HFFc6 (cell line): ENCODE measurements around the gene PCDH19. TPM values are rescaled to one million over a fixed set of nuclear protein-coding genes. Genes with fewer than 3 reads are reported as not detected.

Experiments used
- DNase-seq: peaks from one replicate; pipeline ENCODE4 v3.0.0-alpha.2; 2018
- H3K27ac Mint-ChIP-seq: 2 replicates; pipeline ENCODE4 v1.8.0; 2020; ENCODE audit warnings: mild to moderate bottlenecking, mixed read lengths
- H3K27me3 Mint-ChIP-seq: 2 replicates; pipeline ENCODE4 v1.8.0; 2021; ENCODE audit warnings: mild to moderate bottlenecking, moderate library complexity, mixed read lengths; ENCODE audit not compliant: insufficient read depth
- H3K36me3 Mint-ChIP-seq: 2 replicates; pipeline ENCODE4 v1.8.0; 2021; ENCODE audit warnings: low read depth, mixed read lengths
- H3K4me1 Mint-ChIP-seq: 2 replicates; pipeline ENCODE4 v1.8.0; 2020; ENCODE audit warnings: low read depth, mixed read lengths
- H3K4me3 Mint-ChIP-seq: 2 replicates; pipeline ENCODE4 v1.8.0; 2020; ENCODE audit warnings: mild to moderate bottlenecking, moderate library complexity, mixed read lengths
- H3K9me3 Mint-ChIP-seq: 2 replicates; pipeline ENCODE4 v1.8.0; 2020; ENCODE audit warnings: mild to moderate bottlenecking, mixed read lengths
- total RNA-seq, 6 experiments: library from RNA; stranded (reverse); fragmentation: NEBNext Ultra II Directional; extraction: Animal tissue kit (Norgen Biotek cat#: 25700); gene quantifications; 2 replicates in 1 of 6; 3 replicates in 5 of 6; pipeline ENCODE4 v1.2.3, GENCODE V29; 2021
- TF ChIP-seq, protein P1 (sequence below): fragments of 200-600 bp; sonication (generic); IDR thresholded peaks from 2 replicates; pipeline ENCODE4 v1.5.0; 2021; ENCODE audit warnings: antibody characterized with exemption, mild to moderate bottlenecking

PCDH19 gene
- total RNA-seq, 6 experiments from 2014 or later, result 0.02 to 0.13 (median 0.08) TPM

DNA sequence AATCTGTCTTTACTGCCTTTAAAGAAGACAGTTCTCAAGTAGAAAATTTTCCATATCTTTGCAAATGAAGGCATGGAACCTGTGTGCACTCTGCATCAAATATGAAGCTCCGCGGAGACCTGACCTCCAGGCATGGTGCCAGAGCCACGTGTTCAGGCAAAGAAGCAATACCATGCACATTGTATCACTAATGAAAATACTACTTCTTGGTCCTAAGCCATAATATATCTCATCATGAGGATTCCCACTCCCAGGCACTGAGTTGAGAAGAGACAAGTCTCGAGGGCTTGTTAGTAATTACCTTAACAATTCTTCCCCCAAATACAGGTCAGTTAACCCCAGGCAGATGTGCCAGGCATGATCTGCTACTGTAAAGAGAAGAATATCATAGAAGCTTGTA is 56.7 kb downstream of the PCDH19 start:
- Mint-ChIP-seq H3K9me3 (peaks cover 4% of the 10 kb centered on the region; the same call in 1 of the 2 replicates), H3K27ac (no peak overlapping the region), H3K4me1 (no peaks in the 10 kb centered on the region), H3K4me3 (no peak overlapping the region), H3K27me3 (no peaks in the 10 kb centered on the region), H3K36me3 (no peaks in the 10 kb centered on the region)
- TF ChIP-seq, protein P1, sequence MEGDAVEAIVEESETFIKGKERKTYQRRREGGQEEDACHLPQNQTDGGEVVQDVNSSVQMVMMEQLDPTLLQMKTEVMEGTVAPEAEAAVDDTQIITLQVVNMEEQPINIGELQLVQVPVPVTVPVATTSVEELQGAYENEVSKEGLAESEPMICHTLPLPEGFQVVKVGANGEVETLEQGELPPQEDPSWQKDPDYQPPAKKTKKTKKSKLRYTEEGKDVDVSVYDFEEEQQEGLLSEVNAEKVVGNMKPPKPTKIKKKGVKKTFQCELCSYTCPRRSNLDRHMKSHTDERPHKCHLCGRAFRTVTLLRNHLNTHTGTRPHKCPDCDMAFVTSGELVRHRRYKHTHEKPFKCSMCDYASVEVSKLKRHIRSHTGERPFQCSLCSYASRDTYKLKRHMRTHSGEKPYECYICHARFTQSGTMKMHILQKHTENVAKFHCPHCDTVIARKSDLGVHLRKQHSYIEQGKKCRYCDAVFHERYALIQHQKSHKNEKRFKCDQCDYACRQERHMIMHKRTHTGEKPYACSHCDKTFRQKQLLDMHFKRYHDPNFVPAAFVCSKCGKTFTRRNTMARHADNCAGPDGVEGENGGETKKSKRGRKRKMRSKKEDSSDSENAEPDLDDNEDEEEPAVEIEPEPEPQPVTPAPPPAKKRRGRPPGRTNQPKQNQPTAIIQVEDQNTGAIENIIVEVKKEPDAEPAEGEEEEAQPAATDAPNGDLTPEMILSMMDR, result no peak
- no peak for DNase-seq

DNA sequence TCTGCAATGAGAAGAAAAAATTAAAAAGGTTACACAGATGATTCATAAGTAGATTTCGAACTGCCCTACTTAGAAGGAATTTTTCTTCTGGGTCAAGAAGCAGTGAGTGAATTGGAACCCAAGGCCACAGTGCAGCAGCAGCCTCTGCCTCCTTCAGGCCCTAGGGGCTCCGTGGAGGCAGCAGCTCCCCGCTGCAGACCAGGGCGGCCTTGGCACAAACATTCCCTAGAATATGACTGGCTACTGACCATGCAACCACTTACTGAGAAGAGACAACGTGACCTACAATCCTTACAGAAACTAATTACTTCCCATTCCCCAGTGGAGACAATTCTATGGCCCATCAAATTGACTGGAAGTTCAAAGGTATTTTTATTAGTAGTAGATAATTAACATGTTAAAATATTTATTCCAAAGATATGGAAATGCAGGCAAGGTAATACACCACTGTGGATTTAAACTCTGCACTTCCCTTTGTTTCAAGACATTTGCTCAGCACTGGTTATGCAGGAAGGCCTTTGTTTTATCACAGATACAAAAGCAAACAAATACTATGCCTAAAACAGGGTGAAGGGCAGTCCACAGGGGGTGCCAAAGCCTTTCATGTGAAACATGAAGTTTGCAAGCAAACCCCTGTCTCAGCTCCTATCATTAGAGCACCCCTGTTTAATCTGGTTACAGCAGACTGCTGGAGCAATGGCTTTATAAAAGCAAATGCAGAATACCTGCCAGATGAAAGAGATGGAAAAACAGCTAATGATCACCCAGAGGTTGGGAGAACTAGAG is 59.2 kb downstream of the PCDH19 start:
- H3K27me3 Mint-ChIP-seq, result no peaks in the 10 kb centered on the region
- no peak for DNase-seq
- H3K4me3 Mint-ChIP-seq, result no peak overlapping the region
- H3K27ac Mint-ChIP-seq, result no peak overlapping the region
- H3K4me1 Mint-ChIP-seq, result no peaks in the 10 kb centered on the region
- no peaks in the 10 kb centered on the region for H3K9me3 Mint-ChIP-seq
- TF ChIP-seq, protein P1, result no peak
- H3K36me3 Mint-ChIP-seq, result no peaks in the 10 kb centered on the region

DNA sequence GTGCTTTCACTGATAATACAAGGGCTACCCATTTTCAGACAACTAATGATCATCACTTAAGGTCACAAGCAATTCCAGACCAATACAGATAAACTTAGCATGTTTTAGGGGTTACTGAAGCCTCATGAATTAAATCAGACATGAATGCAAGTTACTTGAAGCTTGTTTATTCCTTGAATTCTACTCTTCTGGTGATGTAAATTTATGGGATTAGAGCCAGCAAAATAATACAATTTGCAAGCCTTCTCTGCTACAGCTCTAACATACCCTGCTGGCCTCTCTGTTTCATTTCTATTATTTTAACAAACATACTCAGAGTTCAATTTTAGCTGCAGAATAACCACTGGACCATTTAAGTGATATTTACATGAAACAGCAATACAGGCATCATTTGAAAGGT is 60.7 kb downstream of the PCDH19 start:
- Mint-ChIP-seq H3K9me3 (no peaks in the 10 kb centered on the region), H3K27ac (no peak overlapping the region), H3K36me3 (no peaks in the 10 kb centered on the region), H3K4me3 (no peak overlapping the region), H3K27me3 (no peaks in the 10 kb centered on the region; the same call in 1 of the 2 replicates), H3K4me1 (no peaks in the 10 kb centered on the region)
- DNase-seq, result no peak
- TF ChIP-seq, protein P1, result no peak

DNA sequence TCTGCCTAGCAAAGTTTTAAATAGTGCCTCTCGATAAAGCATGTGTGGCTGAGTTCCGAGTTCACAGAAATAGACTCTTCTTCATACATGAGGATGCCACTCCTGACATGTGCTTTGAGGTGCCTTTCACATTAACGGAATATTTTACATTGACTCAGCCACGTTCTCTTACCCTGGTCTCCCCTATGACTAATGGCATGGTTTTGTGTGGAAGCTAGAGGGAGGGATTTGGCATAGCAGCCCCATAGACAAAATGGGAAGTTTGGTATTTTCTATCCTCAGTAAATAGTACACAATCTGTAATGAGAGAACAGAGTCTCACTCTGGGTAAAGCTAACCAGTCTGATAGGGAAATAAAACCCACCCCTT is 68.9 kb downstream of the PCDH19 start:
- no peak overlapping the region for H3K4me3 Mint-ChIP-seq
- H3K36me3 Mint-ChIP-seq, result no peaks in the 10 kb centered on the region
- no peak for DNase-seq
- TF ChIP-seq, protein P1, result no peak
- H3K27me3 Mint-ChIP-seq, result no peaks in the 10 kb centered on the region; the same call in 1 of the 2 replicates
- no peak overlapping the region for H3K27ac Mint-ChIP-seq
- H3K9me3 Mint-ChIP-seq, result no peaks in the 10 kb centered on the region
- H3K4me1 Mint-ChIP-seq, result no peaks in the 10 kb centered on the region

DNA sequence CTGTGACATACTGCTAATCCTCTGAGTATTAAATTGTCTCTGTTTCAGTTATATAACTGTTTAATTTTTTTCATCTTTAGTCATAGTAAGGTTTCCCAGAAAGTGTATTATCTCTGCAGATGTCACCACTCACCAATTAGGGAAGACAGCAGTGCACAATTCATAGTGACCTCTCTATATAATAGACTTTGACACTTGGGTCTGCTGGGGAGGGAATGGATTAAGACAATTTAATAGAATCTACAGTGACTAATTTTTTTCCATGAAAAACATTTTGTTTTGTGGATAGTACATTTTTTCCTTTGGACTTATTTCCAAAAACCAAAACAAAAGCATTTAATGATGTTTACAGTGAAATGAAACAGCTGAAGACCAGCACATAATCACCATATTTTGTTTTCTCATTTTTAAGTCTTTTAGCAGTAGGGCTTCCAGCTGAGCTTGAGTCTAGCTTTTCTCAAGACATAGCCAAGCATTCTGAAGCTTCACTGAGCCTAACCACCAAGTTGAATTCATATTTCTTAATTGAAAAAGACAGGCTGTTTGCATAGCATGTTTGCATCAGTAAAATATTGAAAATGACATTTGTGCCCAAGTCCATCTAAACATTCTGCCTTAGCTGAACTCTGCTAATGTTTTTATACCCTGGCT is 69.5 kb downstream of the PCDH19 start:
- H3K4me1 Mint-ChIP-seq, result no peaks in the 10 kb centered on the region
- H3K36me3 Mint-ChIP-seq, result no peaks in the 10 kb centered on the region
- no peaks in the 10 kb centered on the region for H3K9me3 Mint-ChIP-seq
- TF ChIP-seq, protein P1, result no peak
- H3K4me3 Mint-ChIP-seq, result no peak overlapping the region
- H3K27me3 Mint-ChIP-seq, result no peaks in the 10 kb centered on the region; the same call in 1 of the 2 replicates
- no peak for DNase-seq
- H3K27ac Mint-ChIP-seq, result no peak overlapping the region
